ENCODE results near the gene C5. TPM values are rescaled to one million over a fixed set of nuclear protein-coding genes. Genes with fewer than 3 reads are reported as not detected.

Gene C5
- polyA plus RNA-seq, 1 of the 3 experiments (the other 2 are of a cell fraction), result 1.8 TPM

DNA sequence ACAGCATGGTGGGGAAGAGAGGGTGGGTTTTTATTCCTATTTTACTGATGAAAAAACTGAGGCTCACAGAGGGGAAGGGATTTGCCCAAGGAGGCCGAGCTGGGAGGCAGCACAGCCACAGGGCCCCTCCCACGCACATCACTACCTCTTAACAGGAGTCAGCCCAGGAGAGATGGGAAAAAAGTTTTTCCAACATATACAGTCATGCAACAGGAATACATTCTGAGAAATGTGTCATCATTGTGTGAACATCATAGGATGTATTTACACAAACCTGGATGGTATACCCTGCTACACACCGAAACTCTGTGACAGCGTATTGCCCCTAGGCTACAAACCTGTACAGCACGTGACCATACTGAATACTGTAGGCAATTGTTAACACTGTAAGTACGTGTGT is 135.1 kb downstream of the C5 start (continued):
- TF ChIP-seq, protein P1, sequence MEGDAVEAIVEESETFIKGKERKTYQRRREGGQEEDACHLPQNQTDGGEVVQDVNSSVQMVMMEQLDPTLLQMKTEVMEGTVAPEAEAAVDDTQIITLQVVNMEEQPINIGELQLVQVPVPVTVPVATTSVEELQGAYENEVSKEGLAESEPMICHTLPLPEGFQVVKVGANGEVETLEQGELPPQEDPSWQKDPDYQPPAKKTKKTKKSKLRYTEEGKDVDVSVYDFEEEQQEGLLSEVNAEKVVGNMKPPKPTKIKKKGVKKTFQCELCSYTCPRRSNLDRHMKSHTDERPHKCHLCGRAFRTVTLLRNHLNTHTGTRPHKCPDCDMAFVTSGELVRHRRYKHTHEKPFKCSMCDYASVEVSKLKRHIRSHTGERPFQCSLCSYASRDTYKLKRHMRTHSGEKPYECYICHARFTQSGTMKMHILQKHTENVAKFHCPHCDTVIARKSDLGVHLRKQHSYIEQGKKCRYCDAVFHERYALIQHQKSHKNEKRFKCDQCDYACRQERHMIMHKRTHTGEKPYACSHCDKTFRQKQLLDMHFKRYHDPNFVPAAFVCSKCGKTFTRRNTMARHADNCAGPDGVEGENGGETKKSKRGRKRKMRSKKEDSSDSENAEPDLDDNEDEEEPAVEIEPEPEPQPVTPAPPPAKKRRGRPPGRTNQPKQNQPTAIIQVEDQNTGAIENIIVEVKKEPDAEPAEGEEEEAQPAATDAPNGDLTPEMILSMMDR (IDR thresholded peaks at IDR 0.05), result no peak
- TF ChIP-seq FOXM1 (IDR thresholded peaks at IDR 0.05; ENCODE audit: low read depth) (no peak), MXI1 (IDR thresholded peaks at IDR 0.05; ENCODE audit: low read depth, low read length) (no peak), RXRA (IDR thresholded peaks at IDR 0.05; ENCODE audit: borderline replicate concordance, low read depth) (no peak)
- TF ChIP-seq, protein P2, sequence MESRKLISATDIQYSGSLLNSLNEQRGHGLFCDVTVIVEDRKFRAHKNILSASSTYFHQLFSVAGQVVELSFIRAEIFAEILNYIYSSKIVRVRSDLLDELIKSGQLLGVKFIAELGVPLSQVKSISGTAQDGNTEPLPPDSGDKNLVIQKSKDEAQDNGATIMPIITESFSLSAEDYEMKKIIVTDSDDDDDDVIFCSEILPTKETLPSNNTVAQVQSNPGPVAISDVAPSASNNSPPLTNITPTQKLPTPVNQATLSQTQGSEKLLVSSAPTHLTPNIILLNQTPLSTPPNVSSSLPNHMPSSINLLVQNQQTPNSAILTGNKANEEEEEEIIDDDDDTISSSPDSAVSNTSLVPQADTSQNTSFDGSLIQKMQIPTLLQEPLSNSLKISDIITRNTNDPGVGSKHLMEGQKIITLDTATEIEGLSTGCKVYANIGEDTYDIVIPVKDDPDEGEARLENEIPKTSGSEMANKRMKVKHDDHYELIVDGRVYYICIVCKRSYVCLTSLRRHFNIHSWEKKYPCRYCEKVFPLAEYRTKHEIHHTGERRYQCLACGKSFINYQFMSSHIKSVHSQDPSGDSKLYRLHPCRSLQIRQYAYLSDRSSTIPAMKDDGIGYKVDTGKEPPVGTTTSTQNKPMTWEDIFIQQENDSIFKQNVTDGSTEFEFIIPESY (IDR thresholded peaks at IDR 0.05; ENCODE audit: borderline replicate concordance, low read depth), result no peak
- TF ChIP-seq, protein P3, sequence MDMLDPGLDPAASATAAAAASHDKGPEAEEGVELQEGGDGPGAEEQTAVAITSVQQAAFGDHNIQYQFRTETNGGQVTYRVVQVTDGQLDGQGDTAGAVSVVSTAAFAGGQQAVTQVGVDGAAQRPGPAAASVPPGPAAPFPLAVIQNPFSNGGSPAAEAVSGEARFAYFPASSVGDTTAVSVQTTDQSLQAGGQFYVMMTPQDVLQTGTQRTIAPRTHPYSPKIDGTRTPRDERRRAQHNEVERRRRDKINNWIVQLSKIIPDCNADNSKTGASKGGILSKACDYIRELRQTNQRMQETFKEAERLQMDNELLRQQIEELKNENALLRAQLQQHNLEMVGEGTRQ (IDR thresholded peaks at IDR 0.05; ENCODE audit: borderline replicate concordance, low read depth, low read length), result no peak
- TF ChIP-seq, protein P4, sequence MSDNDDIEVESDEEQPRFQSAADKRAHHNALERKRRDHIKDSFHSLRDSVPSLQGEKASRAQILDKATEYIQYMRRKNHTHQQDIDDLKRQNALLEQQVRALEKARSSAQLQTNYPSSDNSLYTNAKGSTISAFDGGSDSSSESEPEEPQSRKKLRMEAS (IDR thresholded peaks at IDR 0.05; ENCODE audit: low read depth), result no peak

DNA sequence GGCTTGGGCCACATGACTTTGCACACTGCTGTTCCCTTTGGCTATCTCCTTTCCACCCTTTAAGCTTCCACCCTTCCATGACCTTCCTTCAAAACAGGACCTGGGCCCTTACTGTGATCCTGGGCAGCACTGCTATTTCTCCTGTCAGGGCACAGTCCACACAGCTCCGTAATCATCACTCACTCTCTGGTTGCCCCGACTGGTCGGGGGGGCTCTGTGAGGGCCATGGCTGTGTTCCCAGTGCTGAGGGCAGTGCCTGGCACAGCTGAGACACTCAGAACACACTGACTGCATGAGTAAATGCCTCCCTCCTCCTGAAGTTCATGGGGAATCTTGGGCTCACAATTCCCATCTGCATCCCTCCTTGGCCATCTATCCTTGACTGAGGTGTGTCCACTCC is 135.7 kb downstream of the C5 start:
- Histone ChIP-seq H3K36me3 (replicated peaks in 1 of 2; ENCODE audit: control insufficient read depth in 1 of 2, insufficient read depth in 2 of 2, low read length in 1 of 2) (no peaks in the 10 kb centered on the region), H3K79me2 (ENCODE audit: insufficient read depth) (no peaks in the 10 kb centered on the region), H3K27ac (ENCODE audit: low read depth in 2 of 2, low read length in 1 of 2) (no peak overlapping the region), H3K9me2 (no peaks in the 10 kb centered on the region), H2AFZ (ENCODE audit: low read depth) (no peak overlapping the region), H3F3A (replicated peaks; ENCODE audit: insufficient read depth) (peaks cover 10% of the 10 kb centered on the region), H3K4me2 (no peak overlapping the region), H4K20me1 (ENCODE audit: insufficient read depth) (no peaks in the 10 kb centered on the region), H3K9me3 (no peaks in the 10 kb centered on the region), H3K4me3 (ENCODE audit: low read depth in 2 of 2, low read length in 1 of 2) (no peak overlapping the region), H3K4me1 (ENCODE audit: control insufficient read depth in 1 of 2, insufficient read depth in 2 of 2, low read depth in 1 of 2, low read length in 1 of 2) (peaks cover 27 to 40% of the 10 kb centered on the region in 2 experiments), H3K9ac (no peak overlapping the region), H3K27me3 (ENCODE audit: insufficient read depth) (no peaks in the 10 kb centered on the region)
- TF ChIP-seq FOXM1 (IDR thresholded peaks at IDR 0.05; ENCODE audit: low read depth), result no peak
- TF ChIP-seq ELF1 (IDR thresholded peaks at IDR 0.05), result no peak
- no peak for TF ChIP-seq NFIC (IDR thresholded peaks at IDR 0.05; ENCODE audit: borderline replicate concordance)
- no peak for TF ChIP-seq FOXJ3 (CRISPR knock-in tag; IDR thresholded peaks at IDR 0.05)
- TF ChIP-seq, protein P2 (IDR thresholded peaks at IDR 0.05; ENCODE audit: borderline replicate concordance, low read depth), result no peak
- TF ChIP-seq FOSL2 (IDR thresholded peaks at IDR 0.05; ENCODE audit: borderline replicate concordance, low read depth), result no peak
- no peak for TF ChIP-seq GABPA (IDR thresholded peaks at IDR 0.05; ENCODE audit: low read depth)
- TF ChIP-seq RXRA (IDR thresholded peaks at IDR 0.05; ENCODE audit: borderline replicate concordance, low read depth), result no peak
- TF ChIP-seq, protein P5, sequence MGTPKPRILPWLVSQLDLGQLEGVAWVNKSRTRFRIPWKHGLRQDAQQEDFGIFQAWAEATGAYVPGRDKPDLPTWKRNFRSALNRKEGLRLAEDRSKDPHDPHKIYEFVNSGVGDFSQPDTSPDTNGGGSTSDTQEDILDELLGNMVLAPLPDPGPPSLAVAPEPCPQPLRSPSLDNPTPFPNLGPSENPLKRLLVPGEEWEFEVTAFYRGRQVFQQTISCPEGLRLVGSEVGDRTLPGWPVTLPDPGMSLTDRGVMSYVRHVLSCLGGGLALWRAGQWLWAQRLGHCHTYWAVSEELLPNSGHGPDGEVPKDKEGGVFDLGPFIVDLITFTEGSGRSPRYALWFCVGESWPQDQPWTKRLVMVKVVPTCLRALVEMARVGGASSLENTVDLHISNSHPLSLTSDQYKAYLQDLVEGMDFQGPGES (IDR thresholded peaks at IDR 0.05; ENCODE audit: low read depth, low read length), result no peak
- no peak for TF ChIP-seq EP300 (IDR thresholded peaks at IDR 0.05; ENCODE audit: borderline replicate concordance in 1 of 2, low read depth in 1 of 2, low read length in 1 of 2)
- TF ChIP-seq, protein P6, sequence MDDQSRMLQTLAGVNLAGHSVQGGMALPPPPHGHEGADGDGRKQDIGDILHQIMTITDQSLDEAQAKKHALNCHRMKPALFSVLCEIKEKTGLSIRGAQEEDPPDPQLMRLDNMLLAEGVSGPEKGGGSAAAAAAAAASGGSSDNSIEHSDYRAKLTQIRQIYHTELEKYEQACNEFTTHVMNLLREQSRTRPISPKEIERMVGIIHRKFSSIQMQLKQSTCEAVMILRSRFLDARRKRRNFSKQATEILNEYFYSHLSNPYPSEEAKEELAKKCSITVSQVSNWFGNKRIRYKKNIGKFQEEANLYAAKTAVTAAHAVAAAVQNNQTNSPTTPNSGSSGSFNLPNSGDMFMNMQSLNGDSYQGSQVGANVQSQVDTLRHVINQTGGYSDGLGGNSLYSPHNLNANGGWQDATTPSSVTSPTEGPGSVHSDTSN (IDR thresholded peaks at IDR 0.05), result no peak
- TF ChIP-seq, protein P1 (IDR thresholded peaks at IDR 0.05), result no peak
- TF ChIP-seq RCOR1 (IDR thresholded peaks at IDR 0.05; ENCODE audit: low read length), result no peak
- no peak for TF ChIP-seq EZH2phosphoT487 (IDR thresholded peaks at IDR 0.05; ENCODE audit: borderline replicate concordance, low read depth)
- 43% methylated on average over 3 of the region's 3 CpGs for WGBS (ENCODE audit: low lambda C conversion rate)
- no peak for DNase-seq
- ChIA-PET POLR2A (no interaction called here), CTCF (interaction anchor here (0.8 kb wide), 1 partner anchor 10 kb away, joined by 3 read pairs; no protein-coding TSS in a partner anchor)

All from SK-N-SH (cell line).